Measurements from ENCODE around the gene CACNA1F. TPM values are rescaled to one million over a fixed set of nuclear protein-coding genes. Genes with fewer than 3 reads are reported as not detected.

Gene CACNA1F
- total RNA-seq, 1 donor from 2014 or later = 4.9 TPM

GRCh38 chrX:49204709-49205108 is 28.4 kb downstream of the CACNA1F start:
- Histone ChIP-seq H3K4me2 (no peak overlapping the region), H3K9me3 (ENCODE audit: low read depth) (no peaks in the 10 kb centered on the region), H3K9ac (no peak overlapping the region), H4K20me1 (ENCODE audit: low read depth) (no peaks in the 10 kb centered on the region), H3K27ac (no peak overlapping the region), H3F3A (ENCODE audit: low read depth) (no peaks in the 10 kb centered on the region), H3K4me1 (no peaks in the 10 kb centered on the region), H3K79me2 (ENCODE audit: low read depth) (no peaks in the 10 kb centered on the region), H3K27me3 (peaks cover 1% of the 10 kb centered on the region), H3K36me3 (no peaks in the 10 kb centered on the region), H2AFZ (replicated peaks) (no peak overlapping the region), H3K4me3 (no peak overlapping the region)
- H3K36me3 Mint-ChIP-seq = no peaks in the 10 kb centered on the region
- H3K4me1 Mint-ChIP-seq = peaks cover 4% of the 10 kb centered on the region
- TF ChIP-seq EZH2 (IDR thresholded peaks at IDR 0.05) (no peak), EZH2phosphoT487 (IDR thresholded peaks at IDR 0.05) (no peak), CTCF (IDR thresholded peaks at IDR 0.05) (no peak)
- no peak overlapping the region for H3K4me3 Mint-ChIP-seq
- H3K9me3 Mint-ChIP-seq = peaks cover 5% of the 10 kb centered on the region
- no peak for DNase-seq (ENCODE audit: low spot score)
- H3K27ac Mint-ChIP-seq = no peak overlapping the region
- peaks cover 5% of the 10 kb centered on the region for H3K27me3 Mint-ChIP-seq (ENCODE audit: insufficient read depth, low read depth)

GRCh38 chrX:49204017-49204416 is 29.1 kb downstream of the CACNA1F start:
- Mint-ChIP-seq H3K27me3 (ENCODE audit: insufficient read depth, low read depth) (peaks cover 5% of the 10 kb centered on the region), H3K36me3 (no peaks in the 10 kb centered on the region), H3K4me3 (no peak overlapping the region), H3K27ac (no peak overlapping the region), H3K4me1 (peaks cover 4% of the 10 kb centered on the region), H3K9me3 (peaks cover 5% of the 10 kb centered on the region)
- Histone ChIP-seq H2AFZ (replicated peaks) (no peak overlapping the region), H3K27me3 (peaks cover 8% of the 10 kb centered on the region), H3K27ac (no peak overlapping the region), H3K4me2 (no peak overlapping the region), H3K9ac (no peak overlapping the region), H3K79me2 (ENCODE audit: low read depth) (no peaks in the 10 kb centered on the region), H3K4me1 (no peaks in the 10 kb centered on the region), H3K4me3 (no peak overlapping the region), H4K20me1 (ENCODE audit: low read depth) (no peaks in the 10 kb centered on the region), H3F3A (ENCODE audit: low read depth) (no peaks in the 10 kb centered on the region), H3K9me3 (ENCODE audit: low read depth) (no peaks in the 10 kb centered on the region), H3K36me3 (no peaks in the 10 kb centered on the region)
- no peak for DNase-seq (ENCODE audit: low spot score)
- no peak for TF ChIP-seq CTCF (IDR thresholded peaks at IDR 0.05)
- no peak for TF ChIP-seq EZH2 (IDR thresholded peaks at IDR 0.05)
- TF ChIP-seq EZH2phosphoT487 (IDR thresholded peaks at IDR 0.05) = no peak

- Mint-ChIP-seq H3K27ac (no peak overlapping the region), H3K36me3 (no peaks in the 10 kb centered on the region), H3K9me3 (peaks cover 5% of the 10 kb centered on the region), H3K27me3 (ENCODE audit: insufficient read depth, low read depth) (peaks cover 5% of the 10 kb centered on the region), H3K4me1 (peaks cover 4% of the 10 kb centered on the region), H3K4me3 (no peak overlapping the region)
- peaks cover 13% of the 10 kb centered on the region for H3K27me3 ChIP-seq
- no peak for TF ChIP-seq EZH2phosphoT487 (IDR thresholded peaks at IDR 0.05)
- no peak for TF ChIP-seq CTCF (IDR thresholded peaks at IDR 0.05)
- TF ChIP-seq EZH2 (IDR thresholded peaks at IDR 0.05) = no peak
- DNase-seq (ENCODE audit: low spot score) = no peak
- no peak overlapping the region for H3K27ac ChIP-seq
- no peaks in the 10 kb centered on the region for H3K9me3 ChIP-seq (ENCODE audit: low read depth)
- no peak overlapping the region for H3K9ac ChIP-seq
- H3K4me1 ChIP-seq = no peaks in the 10 kb centered on the region
- H3K4me2 ChIP-seq = no peak overlapping the region
- no peaks in the 10 kb centered on the region for H3F3A ChIP-seq (ENCODE audit: low read depth)
- no peak overlapping the region for H2AFZ ChIP-seq (replicated peaks)
- H4K20me1 ChIP-seq (ENCODE audit: low read depth) = no peaks in the 10 kb centered on the region
- no peak overlapping the region for H3K4me3 ChIP-seq
- no peaks in the 10 kb centered on the region for H3K79me2 ChIP-seq (ENCODE audit: low read depth)
- H3K36me3 ChIP-seq = no peaks in the 10 kb centered on the region
Measured at GRCh38 chrX:49203536-49203935, 29.6 kb downstream of the CACNA1F start.
